Loucy (cell line): ENCODE measurements around the gene ROR1.

ENCODE experiments used
- H2AFZ ChIP-seq: fragments of 200-600 bp; sonication (generic); 2 replicates; pipeline ENCODE4 v1.6.0; 2016; ENCODE audit warnings: antibody characterized with exemption, mild to moderate bottlenecking, low read length, moderate library complexity
- H3F3A ChIP-seq: fragments of 200-600 bp; 2 replicates; pipeline ENCODE4 v1.6.0; 2016; ENCODE audit warnings: antibody characterized with exemption, low read depth, mild to moderate bottlenecking
- H3K27me3 ChIP-seq: fragments of 200-600 bp; sonication (generic); 2 replicates; pipeline ENCODE4 v1.6.1; 2014; ENCODE audit warnings: low read length, mild to moderate bottlenecking; ENCODE audit not compliant: insufficient read depth, poor library complexity, severe bottlenecking
- H3K36me3 ChIP-seq: fragments of 200-600 bp; sonication (generic); 2 replicates; pipeline ENCODE4 v1.6.1; 2016; ENCODE audit warnings: low read length; ENCODE audit not compliant: insufficient read depth
- H3K4me1 ChIP-seq: fragments of 200-600 bp; sonication (generic); 2 replicates; pipeline ENCODE4 v1.5.1; 2014; ENCODE audit warnings: low read length, mild to moderate bottlenecking; ENCODE audit not compliant: insufficient read depth, poor library complexity, severe bottlenecking
- H3K4me2 ChIP-seq: fragments of 200-600 bp; sonication (generic); 2 replicates; pipeline ENCODE4 v1.6.0; 2014; ENCODE audit warnings: antibody characterized with exemption, low read length, low read depth, mild to moderate bottlenecking; ENCODE audit not compliant: poor library complexity, severe bottlenecking
- H3K4me3 ChIP-seq: fragments of 200-600 bp; sonication (generic); 2 replicates; pipeline ENCODE4 v1.5.1; 2014; ENCODE audit warnings: low read length, mild to moderate bottlenecking, mixed read lengths; ENCODE audit not compliant: poor library complexity, severe bottlenecking
- H3K79me2 ChIP-seq: fragments of 200-600 bp; sonication (generic); 2 replicates; pipeline ENCODE4 v1.6.1; 2014; ENCODE audit warnings: low read length; ENCODE audit not compliant: insufficient read depth
- H3K9ac ChIP-seq: fragments of 200-600 bp; sonication (generic); 2 replicates; pipeline ENCODE4 v1.6.0; 2014; ENCODE audit warnings: mild to moderate bottlenecking, low read depth, low read length, moderate library complexity; ENCODE audit not compliant: poor library complexity, severe bottlenecking
- H3K9me2 ChIP-seq: fragments of 200-600 bp; sonication (generic); replicated peaks from 2 replicates; pipeline ENCODE4 v1.6.1; 2016; ENCODE audit warnings: low read depth, low read length, mixed read lengths
- H3K9me3 ChIP-seq: fragments of 200-600 bp; sonication (generic); 2 replicates; pipeline ENCODE4 v1.6.1; 2014; ENCODE audit warnings: mild to moderate bottlenecking, antibody characterized with exemption, low read length, low read depth; ENCODE audit not compliant: insufficient read depth
- H4K20me1 ChIP-seq: fragments of 200-600 bp; sonication (generic); 2 replicates; pipeline ENCODE4 v1.6.0; 2014; ENCODE audit warnings: antibody characterized with exemption, low read length, mild to moderate bottlenecking; ENCODE audit not compliant: insufficient read depth, poor library complexity, severe bottlenecking
- EZH2phosphoT487 ChIP-seq: fragments of 200-600 bp; IDR thresholded peaks from 2 replicates; pipeline ENCODE4 v1.6.1; 2018; ENCODE audit warnings: antibody characterized with exemption, mild to moderate bottlenecking, moderate library complexity, borderline replicate concordance
- TF ChIP-seq, protein P1 (sequence below): fragments of 200-600 bp; sonication (generic); conservative IDR thresholded peaks from 2 replicates; pipeline ENCODE4 v1.5.1; 2014; ENCODE audit warnings: mild to moderate bottlenecking, antibody characterized with exemption, low read length

The ROR1 gene

DNA sequence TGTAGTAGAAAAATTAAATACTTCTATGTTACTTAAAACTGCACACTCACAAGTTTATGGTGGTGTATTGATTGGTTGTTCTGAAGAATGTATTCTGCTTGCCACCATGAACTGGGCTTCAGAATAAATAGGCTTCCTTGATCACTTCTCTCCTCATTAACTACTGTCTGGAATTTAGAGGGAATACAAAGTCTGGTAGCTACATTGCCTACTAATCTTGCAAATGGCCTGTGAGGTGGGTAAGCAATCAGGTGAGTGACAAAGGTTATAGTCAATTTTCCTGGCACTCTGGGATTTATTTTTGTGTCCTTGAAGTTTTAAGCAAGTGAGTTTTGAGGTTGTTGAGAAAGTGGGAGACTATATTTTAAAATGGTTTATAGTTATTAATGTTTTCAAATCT is 101.8 kb downstream of the ROR1 start:
- Histone ChIP-seq H3K27me3 (no peaks in the 10 kb centered on the region), H3F3A (no peaks in the 10 kb centered on the region), H3K9me3 (no peaks in the 10 kb centered on the region), H3K9ac (no peak overlapping the region), H3K36me3 (no peaks in the 10 kb centered on the region), H4K20me1 (no peaks in the 10 kb centered on the region), H2AFZ (no peak overlapping the region), H3K4me1 (no peaks in the 10 kb centered on the region), H3K79me2 (no peaks in the 10 kb centered on the region), H3K4me2 (no peak overlapping the region), H3K4me3 (no peak overlapping the region), H3K9me2 (no peaks in the 10 kb centered on the region)
- no peak for TF ChIP-seq EZH2phosphoT487
- TF ChIP-seq, protein P1, sequence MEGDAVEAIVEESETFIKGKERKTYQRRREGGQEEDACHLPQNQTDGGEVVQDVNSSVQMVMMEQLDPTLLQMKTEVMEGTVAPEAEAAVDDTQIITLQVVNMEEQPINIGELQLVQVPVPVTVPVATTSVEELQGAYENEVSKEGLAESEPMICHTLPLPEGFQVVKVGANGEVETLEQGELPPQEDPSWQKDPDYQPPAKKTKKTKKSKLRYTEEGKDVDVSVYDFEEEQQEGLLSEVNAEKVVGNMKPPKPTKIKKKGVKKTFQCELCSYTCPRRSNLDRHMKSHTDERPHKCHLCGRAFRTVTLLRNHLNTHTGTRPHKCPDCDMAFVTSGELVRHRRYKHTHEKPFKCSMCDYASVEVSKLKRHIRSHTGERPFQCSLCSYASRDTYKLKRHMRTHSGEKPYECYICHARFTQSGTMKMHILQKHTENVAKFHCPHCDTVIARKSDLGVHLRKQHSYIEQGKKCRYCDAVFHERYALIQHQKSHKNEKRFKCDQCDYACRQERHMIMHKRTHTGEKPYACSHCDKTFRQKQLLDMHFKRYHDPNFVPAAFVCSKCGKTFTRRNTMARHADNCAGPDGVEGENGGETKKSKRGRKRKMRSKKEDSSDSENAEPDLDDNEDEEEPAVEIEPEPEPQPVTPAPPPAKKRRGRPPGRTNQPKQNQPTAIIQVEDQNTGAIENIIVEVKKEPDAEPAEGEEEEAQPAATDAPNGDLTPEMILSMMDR: no peak

- H3K4me1 ChIP-seq: no peaks in the 10 kb centered on the region
- H2AFZ ChIP-seq: no peak overlapping the region
- H3K27me3 ChIP-seq: no peaks in the 10 kb centered on the region
- no peak overlapping the region for H3K4me3 ChIP-seq
- no peak overlapping the region for H3K4me2 ChIP-seq
- H3K79me2 ChIP-seq: no peaks in the 10 kb centered on the region
- no peaks in the 10 kb centered on the region for H4K20me1 ChIP-seq
- H3K36me3 ChIP-seq: no peaks in the 10 kb centered on the region
- no peaks in the 10 kb centered on the region for H3K9me2 ChIP-seq
- TF ChIP-seq, protein P1: no peak
- TF ChIP-seq EZH2phosphoT487: no peak
- no peaks in the 10 kb centered on the region for H3K9me3 ChIP-seq
- no peaks in the 10 kb centered on the region for H3F3A ChIP-seq
- no peak overlapping the region for H3K9ac ChIP-seq
These were observed 103.4 kb downstream of the ROR1 start for GRCh38 chr1:63877021-63877767.

GRCh38 chr1:63877816-63878215 is 104.0 kb downstream of the ROR1 start:
- Histone ChIP-seq H3K9me2 (no peaks in the 10 kb centered on the region), H3K27me3 (no peaks in the 10 kb centered on the region), H3K36me3 (no peaks in the 10 kb centered on the region), H2AFZ (no peak overlapping the region), H3K9me3 (no peaks in the 10 kb centered on the region), H4K20me1 (no peaks in the 10 kb centered on the region), H3K9ac (no peak overlapping the region), H3K79me2 (no peaks in the 10 kb centered on the region), H3K4me1 (no peaks in the 10 kb centered on the region), H3F3A (no peaks in the 10 kb centered on the region), H3K4me2 (no peak overlapping the region), H3K4me3 (no peak overlapping the region)
- no peak for TF ChIP-seq EZH2phosphoT487
- TF ChIP-seq, protein P1: no peak
